H1 (cell line): ENCODE results near the gene LDLRAP1. TPM values are rescaled to one million over a fixed set of nuclear protein-coding genes. Genes with fewer than 3 reads are reported as not detected.

ENCODE experiments used
- CTCF ChIA-PET: fragments of 300-600 bp; sonication (Branson Sonifier 250); formaldehyde crosslinking; loops from one replicate; lab custom pipeline; 2021; ENCODE audit not compliant: partially characterized antibody; lab: Charles Lee
- POLR2A ChIA-PET: fragments of 300-600 bp; sonication (Branson Sonifier 250); formaldehyde crosslinking; loops from one replicate; lab custom pipeline; 2021; ENCODE audit warnings: inconsistent platforms; ENCODE audit not compliant: partially characterized antibody; lab: Charles Lee
- DNase-seq, 2 experiments: peaks; one replicate each; pipeline versions ENCODE4 v3.0.0 to v3.0.0-alpha.2; 2010 to 2022; ENCODE audit warnings: low spot score in 2 of 2, low read depth in 1 of 2, mixed read lengths in 1 of 2
- FAIRE-seq: peaks from 2 replicates; lab custom pipeline; 2011; peaks lifted over from hg19 to GRCh38; lab: Jason Lieb, UNC
- H2AFZ ChIP-seq: 2 replicates; pipeline ENCODE4 v1.8.1; 2012; ENCODE audit warnings: low read length, inconsistent platforms
- H2AK5ac ChIP-seq: 2 replicates; pipeline ENCODE4 v1.6.1; 2013; ENCODE audit warnings: low read depth, low read length
- H2BK120ac ChIP-seq: replicated peaks from 2 replicates; pipeline ENCODE3; 2013; ENCODE audit warnings: low read depth, low read length, inconsistent platforms
- H2BK12ac ChIP-seq: 2 replicates; pipeline ENCODE4 v1.6.1; 2013; ENCODE audit warnings: low read depth, low read length
- H2BK15ac ChIP-seq: 2 replicates; pipeline ENCODE4 v1.6.1; 2013; ENCODE audit warnings: low read length
- H2BK20ac ChIP-seq: 2 replicates; pipeline ENCODE4 v1.6.1; 2013; ENCODE audit warnings: low read length
- H2BK5ac ChIP-seq: 2 replicates; pipeline ENCODE4 v1.6.1; 2013; ENCODE audit warnings: low read depth, low read length
- H3K14ac ChIP-seq: 2 replicates; pipeline ENCODE4 v1.6.1; 2013; ENCODE audit warnings: inconsistent platforms; ENCODE audit not compliant: insufficient read length
- H3K18ac ChIP-seq: 2 replicates; pipeline ENCODE4 v1.6.1; 2013; ENCODE audit warnings: low read length; ENCODE audit errors: extremely low read depth
- H3K23ac ChIP-seq: 2 replicates; pipeline ENCODE4 v1.6.1; 2013; ENCODE audit warnings: inconsistent platforms; ENCODE audit not compliant: insufficient read length
- H3K23me2 ChIP-seq: 2 replicates; pipeline ENCODE4 v1.6.1; 2013; ENCODE audit warnings: low read depth, low read length
- H3K27ac ChIP-seq: 2 replicates; pipeline ENCODE4 v1.6.1; 2011; ENCODE audit warnings: low read depth, low read length, inconsistent platforms
- H3K27me3 ChIP-seq, 4 experiments: replicated peaks in 1 of 4; 1 replicate in 1 of 4; 2 replicates in 3 of 4; pipeline versions ENCODE4 v1.6.1 to v1.8.1; 2011 to 2013; ENCODE audit warnings: low read length in 3 of 4, mild to moderate bottlenecking in 3 of 4, inconsistent platforms in 2 of 4, mixed read lengths in 2 of 4, moderate library complexity in 1 of 4; ENCODE audit not compliant: control insufficient read depth in 3 of 4, insufficient read depth in 3 of 4; ENCODE audit errors: extremely low read depth in 1 of 4
- H3K36me3 ChIP-seq, 4 experiments: 2 replicates each; pipeline versions ENCODE4 v1.6.1 to v1.8.1; 2011 to 2013; ENCODE audit warnings: mild to moderate bottlenecking in 4 of 4, low read length in 3 of 4, moderate library complexity in 2 of 4, control low read depth in 1 of 4, inconsistent platforms in 1 of 4; ENCODE audit not compliant: insufficient read depth in 4 of 4, control insufficient read depth in 2 of 4
- H3K4ac ChIP-seq: replicated peaks from 2 replicates; pipeline ENCODE3; 2013; ENCODE audit warnings: low read length, low read depth, mixed read lengths, inconsistent platforms; ENCODE audit not compliant: insufficient read length
- H3K4me1 ChIP-seq, 4 experiments: replicated peaks in 1 of 4; 1 replicate in 1 of 4; 2 replicates in 3 of 4; pipeline versions ENCODE4 v1.6.1 to v1.8.1; 2011 to 2013; ENCODE audit warnings: low read length in 3 of 4, inconsistent platforms in 2 of 4, mixed read lengths in 1 of 4; ENCODE audit not compliant: insufficient read depth in 4 of 4, control insufficient read depth in 3 of 4
- H3K4me2 ChIP-seq, 2 experiments: 2 replicates each; pipeline versions ENCODE4 v1.6.1 to v1.8.1; 2011 to 2013; ENCODE audit warnings: low read depth in 2 of 2, low read length in 2 of 2, control low read depth in 1 of 2, inconsistent platforms in 1 of 2, mild to moderate bottlenecking in 1 of 2; ENCODE audit not compliant: insufficient read depth in 1 of 2
- H3K4me3 ChIP-seq, 4 experiments: fragments of 200-600, 300-600 bp in 1 of 4; sonication (generic), shearing (Covaris generic), sonication (Bioruptor Twin) in 1 of 4; 2 replicates each; pipeline versions ENCODE4 v1.5.1 to v1.8.1; 2011 to 2016; ENCODE audit warnings: low read length in 4 of 4, low read depth in 3 of 4, control low read depth in 2 of 4, inconsistent platforms in 2 of 4, mild to moderate bottlenecking in 2 of 4, mixed read lengths in 1 of 4, moderate library complexity in 1 of 4; ENCODE audit not compliant: insufficient read depth in 2 of 4; ENCODE audit errors: extremely low read depth in 1 of 4
- H3K56ac ChIP-seq: replicated peaks from 2 replicates; pipeline ENCODE3; 2013; ENCODE audit warnings: low read depth, mild to moderate bottlenecking, mixed read lengths, low read length, inconsistent platforms; ENCODE audit not compliant: insufficient read length
- H3K79me1 ChIP-seq: 2 replicates; pipeline ENCODE4 v1.6.1; 2013; ENCODE audit warnings: low read depth, low read length, control low read depth
- H3K79me2 ChIP-seq, 2 experiments: 2 replicates each; pipeline versions ENCODE4 v1.6.1 to v1.8.1; 2012 to 2013; ENCODE audit warnings: low read length in 2 of 2, mild to moderate bottlenecking in 2 of 2, inconsistent platforms in 1 of 2; ENCODE audit not compliant: insufficient read depth in 2 of 2, control insufficient read depth in 1 of 2
- H3K9ac ChIP-seq, 4 experiments: replicated peaks in 1 of 4; 1 replicate in 1 of 4; 2 replicates in 3 of 4; pipeline versions ENCODE4 v1.6.1 to v1.8.1; 2011 to 2013; ENCODE audit warnings: low read depth in 3 of 4, low read length in 3 of 4, control low read depth in 2 of 4, mild to moderate bottlenecking in 2 of 4, moderate library complexity in 2 of 4, inconsistent platforms in 1 of 4; ENCODE audit errors: extremely low read depth in 1 of 4
- H3K9me3 ChIP-seq, 2 experiments: 2 replicates each; pipeline versions ENCODE4 v1.6.1 to v1.8.1; 2012 to 2013; ENCODE audit warnings: mild to moderate bottlenecking in 2 of 2, moderate library complexity in 2 of 2, control low read depth in 1 of 2, inconsistent platforms in 1 of 2, low read depth in 1 of 2, low read length in 1 of 2, mixed read lengths in 1 of 2; ENCODE audit not compliant: insufficient read depth in 2 of 2
- H4K20me1 ChIP-seq, 2 experiments: replicated peaks in 1 of 2; 2 replicates each; pipeline versions ENCODE3 to v1.8.1; 2011 to 2013; ENCODE audit warnings: inconsistent platforms in 2 of 2, low read length in 2 of 2, mild to moderate bottlenecking in 1 of 2; ENCODE audit not compliant: insufficient read depth in 2 of 2, control insufficient read depth in 1 of 2
- H4K5ac ChIP-seq: 2 replicates; pipeline ENCODE4 v1.6.1; 2013; ENCODE audit warnings: low read length, low read depth, mixed read lengths, inconsistent platforms; ENCODE audit not compliant: insufficient read length
- H4K8ac ChIP-seq: 2 replicates; pipeline ENCODE4 v1.8.0; 2013; ENCODE audit warnings: mild to moderate bottlenecking, moderate library complexity, low read length, inconsistent platforms; ENCODE audit not compliant: insufficient read depth; ENCODE audit errors: extremely low read depth
- H4K91ac ChIP-seq: replicated peaks from 2 replicates; pipeline ENCODE3; 2013; ENCODE audit warnings: low read length, mixed read lengths, inconsistent platforms; ENCODE audit not compliant: insufficient read length
- CTBP2 ChIP-seq: IDR thresholded peaks from 2 replicates; pipeline ENCODE4 v1.7.0; 2011; ENCODE audit warnings: borderline replicate concordance, mild to moderate bottlenecking, moderate library complexity, mixed read lengths, low read length; ENCODE audit not compliant: insufficient read depth, insufficient read length
- HDAC2 ChIP-seq, 2 experiments: fragments of 300-600 bp in 1 of 2; sonication (generic) in 1 of 2; IDR thresholded peaks; 2 replicates each; pipeline ENCODE4 v1.6.1; 2011 to 2012; ENCODE audit warnings: low read depth in 2 of 2, low read length in 2 of 2, mild to moderate bottlenecking in 2 of 2, moderate library complexity in 2 of 2, borderline replicate concordance in 1 of 2, inconsistent platforms in 1 of 2
- SP2 ChIP-seq: IDR thresholded peaks from 2 replicates; pipeline ENCODE4 v1.6.1; 2012; ENCODE audit warnings: mild to moderate bottlenecking, low read length, inconsistent platforms
- ZNF274 ChIP-seq: IDR thresholded peaks from 2 replicates; pipeline ENCODE4 v1.7.0; 2012; ENCODE audit warnings: low read length, borderline replicate concordance; ENCODE audit errors: extremely low read depth
- WGBS, 2 experiments: shearing (Covaris generic) in 1 of 2; methylation state at CpG; one replicate each; pipeline versions ENCODE4 v1.1.6 to v1.1.7; 2013 to 2015; ENCODE audit warnings: low lambda C conversion rate in 2 of 2, mixed read lengths in 2 of 2, inconsistent platforms in 1 of 2, low coverage in 1 of 2, missing lambda C conversion rate in 1 of 2; ENCODE audit not compliant: insufficient replicate concordance in 2 of 2, insufficient coverage in 1 of 2, insufficient read length in 1 of 2; ENCODE audit errors: extremely low coverage in 1 of 2, missing lambda C conversion rate in 1 of 2; 5-methylcytosine and 5-hydroxymethylcytosine counted together
- polyA plus RNA-seq, 7 experiments: library from polyadenylated mRNA; depleted of rRNA in 3 of 7; stranded (reverse) in 5 of 7; unstranded in 2 of 7; fragments of >200 nt in 5 of 7; fragments of 200-250 nt in 2 of 7; gene quantifications; 1 replicate in 5 of 7; 2 replicates in 1 of 7; 4 replicates in 1 of 7; pipeline versions ENCODE4 v1.2.1 to v1.2.3, GENCODE V29; 2011 to 2013; ENCODE audit warnings: missing spikeins in 2 of 7, mixed read lengths in 2 of 7
- total RNA-seq: library from RNA; stranded (reverse); fragmentation: NEBNext Ultra II Directional; extraction: Animal tissue kit (Norgen Biotek cat#: 25700); gene quantifications from 2 replicates; pipeline ENCODE4 v1.2.1, GENCODE V29; 2021

LDLRAP1 gene
- total and polyA plus RNA-seq, 2 of the 8 experiments (the other 6 are each of a cell fraction or from before 2014, with no cell fraction given), result 12.8 to 13.2 TPM

DNA sequence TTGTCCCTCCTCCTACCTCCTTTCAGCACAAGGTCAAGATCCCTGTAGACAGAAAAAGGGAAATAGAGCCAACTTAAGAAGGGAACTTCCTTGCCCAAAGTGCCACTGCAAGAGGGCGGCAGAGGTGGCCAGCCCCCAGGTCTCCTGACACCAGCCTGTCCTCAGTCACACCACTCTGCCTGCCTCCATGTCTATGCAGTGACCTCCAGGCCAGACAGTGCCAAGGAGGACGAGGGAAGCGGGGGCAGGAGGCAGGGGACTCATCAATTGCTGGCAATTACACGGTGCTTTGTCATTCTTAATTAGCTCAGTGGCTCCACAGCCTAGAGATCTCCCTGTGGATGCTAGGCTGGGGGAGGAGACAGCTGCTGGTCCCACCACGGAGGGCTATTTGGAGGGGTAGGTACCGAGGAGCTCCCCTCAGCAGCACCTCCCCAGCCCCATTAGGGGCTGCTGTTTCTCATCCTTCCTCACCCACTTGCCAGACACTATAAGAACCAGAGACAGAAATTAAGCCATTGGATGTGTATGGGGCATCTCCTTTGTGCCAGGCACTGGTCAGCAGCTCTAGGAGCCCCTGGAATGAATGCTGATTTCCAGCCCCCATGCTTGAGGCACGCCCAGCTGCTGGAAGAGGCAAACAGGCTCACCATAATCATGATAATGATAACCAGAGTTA is 6.1 kb upstream of the LDLRAP1 start:
- Histone ChIP-seq H3K36me3 (no peaks in the 10 kb centered on the region), H3K9ac (no peak overlapping the region), H4K20me1 (no peaks in the 10 kb centered on the region), H2BK12ac (peak overlapping the region; percentile 6; the same call in 1 of the 2 replicates), H2BK20ac (peak overlapping the region; percentile 75; the same call in 1 of the 2 replicates), H2BK120ac (no peak overlapping the region), H3K9me3 (no peaks in the 10 kb centered on the region), H2BK15ac (0 out of 2 replicates have a peak overlapping the region, but pooled peaks have one; percentile 37), H3K23ac (no peak overlapping the region), H3K4me1 (peaks cover 0 to 9% (median 4%) of the 10 kb centered on the region in 4 experiments; a peak in 5 of 7 replicates), H3K4me3 (no peak overlapping the region), H4K5ac (no peak overlapping the region), H3K79me2 (no peaks in the 10 kb centered on the region), H3K14ac (no peak overlapping the region)
- 59% methylated on average over 7 of the region's 7 CpGs; no CpG with 5 or more reads in 1 of the 2 experiments for WGBS, 2 experiments
- CTCF ChIA-PET, result interaction anchor here (0.7 to 5.9 kb wide), 12 partner anchors 11 to 273 kb away, joined by 3 to 28 read pairs (median 6); no protein-coding TSS in a partner anchor
- TF ChIP-seq ZNF274 (no peak), HDAC2 (IDR thresholded peaks at IDR 0.05; ENCODE audit: borderline replicate concordance in 1 of 2, low read depth in 2 of 2, low read length in 2 of 2) (no peak), CTBP2 (no peak), SP2 (no peak)
- TF ChIP-seq, all 59 proteins: peak for 0
- Histone ChIP-seq H2BK5ac (peak overlapping the region; percentile 75; the same call in 1 of the 2 replicates), H4K91ac (peak overlapping the region; percentile 26), H3K56ac (no peak overlapping the region), H3K18ac (peak overlapping the region; percentile 48), H2AK5ac (no peak overlapping the region), H2AFZ (peak overlapping the region; percentile 43; the same call in 1 of the 2 replicates), H3K27me3 (no peaks in the 10 kb centered on the region), H3K4me2 (no peak overlapping the region; a peak in 1 of 4 replicates), H3K79me1 (no peaks in the 10 kb centered on the region; the same call in 1 of the 2 replicates), H3K23me2 (no peaks in the 10 kb centered on the region), H3K4ac (no peak overlapping the region), H4K8ac (no peak overlapping the region), H3K27ac (no peak overlapping the region)
- DNase-seq, result no peak
- no peak for FAIRE-seq
- POLR2A ChIA-PET, result interaction anchor here (0.7 to 1.6 kb wide), 3 partner anchors 277 to 305 kb away, joined by 3 to 4 read pairs (median 4); partner anchors contain the start of genes MTFR1L and SYF2
